SW480 (cell line): ENCODE measurements around the gene CHURC1.
"Not testable (repeated sequence)": the region's sequence is repeated elsewhere in the genome, so short reads cannot be mapped to it uniquely, and the experiment has no call there.

Experiments used
- DNase-seq: peaks from one replicate; pipeline ENCODE4 v3.0.0-alpha.2; 2016; ENCODE audit warnings: low spot score

CHURC1 gene

DNA sequence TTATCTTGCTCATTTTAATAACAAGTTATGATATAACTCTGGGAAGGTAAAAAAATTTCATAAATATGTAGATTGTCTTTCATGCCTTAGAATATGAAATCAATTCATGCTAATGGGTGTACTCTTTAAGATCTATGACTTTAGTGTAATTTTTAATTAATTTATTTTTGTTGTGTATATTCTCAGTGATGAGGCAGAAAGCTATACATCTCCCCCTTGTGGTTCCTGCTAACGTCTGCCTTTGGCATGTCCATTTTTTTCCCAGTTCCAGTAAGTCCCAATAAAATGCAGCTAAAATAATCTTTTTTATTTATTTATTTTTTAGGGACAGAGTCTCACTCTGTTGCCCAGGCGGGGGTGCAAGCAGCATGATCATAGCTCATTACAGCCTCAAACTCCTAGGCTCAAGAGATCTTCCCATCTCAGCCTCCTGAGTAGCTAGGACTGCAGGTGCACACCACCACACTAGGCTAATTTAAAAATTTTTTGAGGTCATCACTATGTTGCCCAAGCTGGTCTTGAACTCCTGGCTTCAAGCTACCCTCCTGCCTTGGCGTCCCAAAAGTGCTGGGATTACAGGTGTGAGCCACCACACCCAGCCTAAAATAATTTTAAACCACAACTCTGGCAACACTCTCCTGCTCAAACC, 3.3 kb upstream of the CHURC1 start:
- peak; percentile 53 for DNase-seq

DNA sequence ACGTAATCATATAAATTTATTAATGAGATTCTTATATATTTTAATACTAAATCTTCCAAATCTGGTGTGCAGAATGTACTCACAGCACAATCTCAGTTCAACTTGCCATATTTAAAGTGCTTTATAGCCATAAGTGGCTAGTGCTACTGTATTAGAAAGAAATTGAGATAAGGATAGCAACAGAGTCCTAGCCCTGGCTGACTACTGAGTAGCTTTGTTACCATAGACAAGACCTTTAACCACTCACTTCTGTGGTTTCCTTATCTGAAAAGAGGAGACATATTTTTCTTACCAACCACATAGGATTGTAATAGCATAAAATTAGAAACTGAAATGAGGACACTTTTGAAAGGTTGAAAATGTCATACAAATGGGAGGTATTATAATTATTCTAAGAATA, 2.0 kb upstream of the CHURC1 start:
- no peak for DNase-seq

DNA sequence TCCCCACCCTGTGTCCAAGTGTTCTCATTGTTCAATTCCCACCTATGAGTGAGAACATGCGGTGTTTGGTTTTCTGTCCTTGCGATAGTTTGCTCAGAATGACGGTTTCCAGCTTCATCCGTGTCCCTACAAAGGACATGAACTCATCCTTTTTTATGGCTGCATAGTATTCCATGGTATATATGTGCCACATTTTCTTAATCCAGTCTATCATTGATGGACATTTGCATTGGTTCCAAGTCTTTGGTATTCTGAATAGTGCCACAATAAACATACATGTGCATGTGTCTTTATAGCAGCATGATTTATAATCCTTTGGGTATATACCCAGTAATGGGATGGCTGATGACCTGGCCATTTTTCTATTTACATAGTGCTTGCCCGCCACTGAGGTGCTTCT, 778 bp upstream of the CHURC1 start:
- DNase-seq: not testable (repeated sequence)

DNA sequence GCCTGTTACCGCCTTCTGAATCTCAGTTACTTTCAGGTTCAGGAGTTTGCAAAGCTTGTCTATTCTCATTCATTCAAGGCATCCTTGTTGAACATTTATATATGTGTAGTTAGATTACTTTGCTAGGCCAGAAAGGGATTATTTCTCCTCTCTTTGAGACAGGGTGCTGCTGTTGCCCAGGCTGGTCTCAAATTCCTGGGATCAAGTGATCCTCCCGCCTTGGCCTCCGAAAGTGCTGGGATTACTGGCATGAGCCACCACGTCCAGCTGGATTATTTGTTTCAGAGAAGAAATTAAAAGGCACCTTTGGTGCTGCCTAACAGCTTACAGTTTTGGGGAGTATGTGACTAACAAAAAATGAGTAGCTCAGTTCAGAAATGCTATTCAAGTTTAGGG, 772 bp downstream of the CHURC1 start:
- DNase-seq: no peak

DNA sequence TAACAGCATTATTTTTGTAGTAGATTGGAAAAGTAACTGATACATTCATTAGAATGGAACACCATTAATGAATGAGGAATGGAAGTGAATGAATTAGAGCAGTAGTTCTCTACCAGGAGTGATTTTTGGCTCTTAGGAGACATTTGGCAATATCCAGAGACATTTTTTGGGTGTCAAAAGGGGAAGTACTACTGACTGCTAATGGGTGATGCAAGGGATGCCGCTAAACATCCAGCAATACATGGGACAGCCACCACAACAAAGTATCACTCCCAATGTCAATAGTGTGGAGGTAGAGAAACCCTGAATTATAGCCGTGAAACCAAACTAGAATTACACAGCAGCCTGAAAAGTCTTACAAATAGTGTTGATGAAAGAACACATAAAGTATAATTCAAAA, 1.5 kb downstream of the CHURC1 start:
- no peak for DNase-seq

DNA sequence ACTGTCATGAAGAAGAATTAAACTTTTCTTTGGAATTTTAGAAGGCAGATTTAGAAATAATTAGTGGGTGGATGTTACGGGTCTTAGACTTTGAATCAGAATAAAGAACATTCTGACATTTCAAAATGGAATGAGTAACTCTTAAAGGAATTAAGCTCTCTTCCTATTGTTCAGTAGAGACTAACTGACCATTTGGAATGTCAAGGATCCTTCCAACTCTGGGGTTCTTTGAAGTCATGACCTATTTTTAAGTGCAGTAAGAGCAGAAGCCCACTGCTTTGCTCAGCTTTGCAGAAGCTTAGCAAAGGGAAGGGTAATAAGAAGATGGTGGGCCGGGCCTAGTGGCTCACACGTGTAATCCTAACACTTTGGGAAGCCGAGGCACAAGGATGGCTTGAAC, 4.0 kb downstream of the CHURC1 start:
- no peak for DNase-seq

DNA sequence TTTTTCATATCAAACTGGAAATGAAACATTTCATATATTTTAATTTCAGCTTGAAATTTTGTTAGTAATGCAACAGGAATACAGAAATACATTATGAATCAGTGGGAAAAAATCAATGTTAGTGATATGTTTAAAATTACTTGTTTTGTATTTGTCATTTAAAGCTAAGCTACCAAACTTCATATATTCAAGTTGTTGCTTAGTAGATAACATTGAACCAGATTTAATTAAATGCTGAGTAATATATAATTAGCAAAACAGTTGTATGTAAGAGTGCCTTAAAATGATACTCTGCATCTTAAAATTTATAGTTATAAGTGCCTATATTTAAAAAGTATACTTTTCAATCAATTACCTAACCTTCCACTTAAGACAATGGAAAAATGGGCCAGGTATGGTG, 5.0 kb downstream of the CHURC1 start:
- DNase-seq: no peak

DNA sequence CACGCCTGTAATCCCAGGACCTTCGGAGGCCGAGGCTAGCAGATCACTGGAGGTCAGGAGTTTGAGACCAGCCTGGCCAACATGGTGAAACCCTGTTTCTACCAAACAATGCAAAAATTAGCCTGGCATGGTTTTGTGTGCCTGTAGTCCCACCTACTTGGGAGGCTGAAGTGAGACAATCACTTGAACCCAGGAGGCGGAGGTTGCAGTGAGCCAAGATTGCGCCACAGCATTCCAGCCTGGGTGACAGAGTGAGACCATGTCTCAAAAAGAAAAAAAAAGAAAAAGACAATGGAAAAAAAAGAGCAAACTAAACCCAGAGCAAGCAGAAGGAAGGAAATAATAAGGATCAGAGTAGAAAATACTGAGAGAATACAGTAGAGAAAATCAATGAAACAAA, 5.4 kb downstream of the CHURC1 start:
- no peak for DNase-seq

DNA sequence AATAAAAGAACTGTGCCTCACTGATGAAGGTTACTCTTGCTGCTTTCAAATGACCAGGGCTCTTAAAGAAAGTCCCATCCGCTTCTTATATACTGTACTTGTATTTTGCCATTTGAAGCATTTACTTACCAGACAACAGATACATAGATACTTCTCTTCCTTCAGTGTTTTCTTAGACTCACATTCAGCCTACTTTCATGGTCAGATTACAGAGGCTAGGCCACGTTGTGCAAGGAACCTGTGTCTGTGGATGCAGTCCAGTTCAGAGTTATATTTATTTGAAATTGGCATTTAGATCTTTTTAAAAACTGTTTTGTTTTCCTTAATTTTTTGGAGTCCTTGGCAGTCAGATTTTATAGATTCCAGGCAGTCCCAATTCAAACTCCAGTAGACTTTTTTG, 6.2 kb downstream of the CHURC1 start:
- no peak for DNase-seq

DNA sequence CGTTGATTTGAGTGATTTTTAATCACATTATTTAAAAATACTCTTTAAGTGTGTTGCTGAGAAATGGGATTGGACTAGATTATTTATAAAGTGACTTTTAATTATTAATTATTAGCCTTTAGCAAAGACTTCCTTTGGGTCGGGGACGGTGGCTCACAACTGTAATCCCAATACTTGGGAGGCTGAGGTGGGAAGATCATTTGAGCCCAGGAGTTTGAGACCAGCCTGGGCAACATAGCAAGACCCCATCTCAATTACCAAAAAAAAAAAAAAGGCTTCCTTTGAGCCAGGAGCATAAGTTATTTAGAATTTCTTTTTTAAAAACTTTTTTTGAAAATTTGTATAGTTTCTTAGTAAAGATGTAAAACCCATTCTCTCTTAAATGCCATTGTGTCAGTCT, 8.8 kb downstream of the CHURC1 start:
- no peak for DNase-seq

DNA sequence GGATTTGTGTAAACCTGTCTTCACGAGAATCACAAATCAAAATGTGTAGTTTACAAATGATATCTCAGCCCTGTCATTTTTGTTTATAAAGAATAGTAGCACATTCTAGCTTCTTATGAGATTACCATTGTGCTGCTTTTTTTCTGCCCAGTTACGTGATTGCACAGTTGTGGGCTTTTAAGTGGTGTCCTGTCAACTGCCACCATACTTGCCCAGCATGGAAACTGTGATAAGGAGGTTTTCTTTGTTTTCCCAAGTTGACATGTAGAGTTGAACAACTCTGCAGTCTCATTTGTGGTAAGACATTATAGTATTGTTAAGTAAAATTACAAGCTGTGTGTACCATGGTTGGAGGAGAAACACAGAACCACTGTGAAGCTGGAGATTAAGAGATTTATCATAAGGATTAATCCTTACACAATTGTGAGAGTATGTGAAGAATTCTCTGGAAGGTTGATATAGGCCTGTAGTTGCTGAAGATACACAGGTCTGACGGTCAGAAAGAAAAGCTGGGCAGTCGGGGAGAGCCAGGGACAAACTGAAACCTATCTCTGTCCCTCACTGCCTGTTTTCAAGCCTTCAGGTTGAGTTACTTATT, 12.2 kb downstream of the CHURC1 start:
- no peak for DNase-seq

DNA sequence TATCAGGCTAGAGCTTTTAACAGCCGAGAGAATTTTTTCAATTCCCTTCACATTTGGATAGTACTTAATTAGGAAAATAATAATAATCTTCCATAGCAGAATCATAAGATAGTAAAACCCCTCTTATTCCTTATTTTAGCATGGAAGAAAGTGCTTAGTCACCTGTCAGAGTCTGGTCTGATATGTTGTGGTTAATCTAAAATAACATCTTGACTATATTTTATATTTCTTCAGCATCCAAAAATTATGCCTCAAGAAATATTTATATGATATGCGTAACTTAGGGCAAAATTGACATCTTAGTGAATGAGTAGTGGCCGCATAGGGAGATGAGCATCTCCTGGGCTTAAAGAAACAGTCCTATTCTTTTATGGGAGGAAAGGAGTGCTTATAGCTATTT, 12.8 kb downstream of the CHURC1 start:
- no peak for DNase-seq

DNA sequence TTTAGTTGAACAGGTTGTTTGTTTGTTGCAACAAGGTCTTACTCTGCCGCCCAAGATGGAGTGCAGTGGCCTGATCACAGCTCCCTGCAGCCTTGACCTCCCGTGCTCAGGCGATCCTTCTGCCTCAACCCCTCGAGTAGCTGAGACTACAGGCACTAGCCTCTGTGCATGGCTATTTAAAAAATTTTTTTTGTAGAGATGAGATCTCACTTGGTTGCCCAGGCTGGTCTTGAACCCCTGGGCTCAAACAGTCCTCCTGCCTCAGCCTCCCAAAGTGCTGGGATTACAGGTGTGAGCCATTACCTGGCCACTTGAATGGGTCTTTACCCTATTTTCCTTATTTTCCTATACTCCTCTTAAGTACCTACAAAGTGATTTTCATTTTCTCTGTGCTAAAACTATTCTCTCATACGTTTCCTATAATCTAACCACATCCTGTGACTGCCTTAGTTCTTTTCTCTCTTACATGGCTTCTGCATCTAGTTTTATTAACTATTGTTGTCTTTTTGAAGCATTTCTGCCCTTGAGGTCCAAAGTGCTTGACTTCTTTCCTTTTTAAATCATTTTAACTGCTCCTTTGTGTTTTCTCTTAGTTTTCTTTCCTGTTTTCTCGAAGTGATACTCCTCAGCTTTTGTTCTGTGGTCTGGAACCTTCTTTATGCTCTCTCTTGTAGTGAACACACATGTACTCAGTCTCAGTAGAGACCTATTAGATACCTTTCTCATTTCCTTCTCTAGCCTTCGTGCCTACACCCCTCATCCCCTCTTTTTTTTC, 14.2 kb downstream of the CHURC1 start:
- no peak for DNase-seq

DNA sequence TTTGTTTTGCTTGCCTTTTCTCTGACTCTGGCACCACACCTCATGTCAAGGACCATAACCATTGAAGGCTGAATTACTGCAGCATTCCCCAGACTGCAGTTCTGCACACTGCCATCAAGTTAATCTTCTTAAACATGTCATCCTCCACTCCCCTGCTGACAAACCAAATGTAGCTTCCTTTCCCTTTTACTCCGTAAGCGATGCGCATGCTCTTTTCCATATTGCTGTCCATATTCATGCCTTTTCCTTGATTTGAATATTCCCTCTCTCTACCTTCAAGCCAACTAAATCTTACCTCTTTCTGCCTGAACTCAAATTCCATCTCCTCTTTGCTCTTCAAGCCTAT, 14.7 kb downstream of the CHURC1 start:
- DNase-seq: no peak

DNA sequence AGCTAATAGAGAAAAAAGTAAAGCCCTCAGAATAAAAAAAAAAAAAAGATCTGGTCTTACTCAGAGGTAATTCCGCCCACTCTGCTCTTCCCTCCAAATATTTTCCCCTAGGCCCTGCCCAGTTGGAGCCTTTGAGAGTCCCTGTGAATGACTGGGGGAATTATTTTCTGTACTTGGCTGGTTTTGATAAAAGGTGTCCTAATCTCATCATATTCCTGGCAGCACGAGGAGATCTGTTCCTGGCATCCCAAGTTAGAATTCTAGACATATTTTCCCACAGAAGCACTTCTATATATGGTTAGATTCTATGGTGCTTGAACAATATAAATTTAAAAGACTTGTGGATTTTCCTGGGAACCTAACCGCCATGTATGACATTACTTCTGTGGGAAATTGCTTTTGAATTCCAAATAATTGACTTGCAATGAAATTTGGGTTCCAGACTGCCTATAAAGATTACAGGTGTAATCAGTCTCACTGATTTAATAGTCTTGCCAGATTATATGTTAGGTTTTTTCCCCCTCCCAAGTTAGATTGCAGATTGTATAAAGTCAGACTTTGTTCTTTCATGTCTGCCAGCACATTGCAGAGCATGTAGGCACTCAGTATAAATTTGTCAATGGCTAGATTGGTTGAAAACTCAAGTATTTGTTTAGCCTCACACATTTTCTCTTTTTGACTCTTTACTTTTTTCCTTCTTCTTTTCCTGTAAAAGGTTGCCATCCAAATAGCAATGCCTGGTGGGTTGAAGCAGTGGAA, 16.0 kb downstream of the CHURC1 start:
- DNase-seq: no peak

DNA sequence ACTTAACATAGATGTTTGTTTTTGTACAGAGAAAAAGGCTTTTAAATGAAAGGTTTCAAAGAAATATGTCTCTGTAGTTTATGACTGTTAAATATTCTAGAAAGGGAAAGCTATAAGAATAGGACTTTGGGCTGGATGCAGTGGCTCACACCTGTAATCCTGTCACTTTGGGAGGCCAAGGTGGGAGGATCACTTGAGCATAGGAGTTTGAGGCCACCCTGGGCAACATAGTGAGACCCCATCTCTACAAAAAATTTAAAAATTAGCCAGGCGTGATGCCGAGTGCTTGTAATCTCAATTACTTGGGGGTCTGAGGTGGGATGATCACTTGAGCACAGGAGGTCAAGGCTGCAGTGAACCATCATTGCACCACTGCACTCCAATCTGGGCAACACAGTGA, 16.9 kb downstream of the CHURC1 start:
- DNase-seq: no peak

DNA sequence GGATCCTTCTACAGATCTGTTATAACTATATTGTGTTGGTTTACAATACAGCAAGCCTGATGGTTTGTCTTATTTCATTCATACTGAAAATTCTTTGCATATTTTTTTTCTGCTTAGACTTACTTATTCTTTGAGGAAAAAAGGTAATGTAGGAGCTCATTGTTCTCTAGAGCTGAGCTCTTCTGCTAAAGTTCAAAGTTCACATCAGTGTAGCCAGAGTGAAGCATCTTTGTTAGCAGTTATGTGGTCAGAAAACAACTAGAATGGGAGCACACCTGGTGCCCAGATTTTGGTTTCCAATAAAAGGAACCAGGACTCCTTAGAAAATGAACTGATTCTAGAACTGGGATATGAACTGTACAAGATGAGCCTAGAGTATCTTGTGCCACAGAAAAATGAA, 18.0 kb downstream of the CHURC1 start:
- DNase-seq: no peak

DNA sequence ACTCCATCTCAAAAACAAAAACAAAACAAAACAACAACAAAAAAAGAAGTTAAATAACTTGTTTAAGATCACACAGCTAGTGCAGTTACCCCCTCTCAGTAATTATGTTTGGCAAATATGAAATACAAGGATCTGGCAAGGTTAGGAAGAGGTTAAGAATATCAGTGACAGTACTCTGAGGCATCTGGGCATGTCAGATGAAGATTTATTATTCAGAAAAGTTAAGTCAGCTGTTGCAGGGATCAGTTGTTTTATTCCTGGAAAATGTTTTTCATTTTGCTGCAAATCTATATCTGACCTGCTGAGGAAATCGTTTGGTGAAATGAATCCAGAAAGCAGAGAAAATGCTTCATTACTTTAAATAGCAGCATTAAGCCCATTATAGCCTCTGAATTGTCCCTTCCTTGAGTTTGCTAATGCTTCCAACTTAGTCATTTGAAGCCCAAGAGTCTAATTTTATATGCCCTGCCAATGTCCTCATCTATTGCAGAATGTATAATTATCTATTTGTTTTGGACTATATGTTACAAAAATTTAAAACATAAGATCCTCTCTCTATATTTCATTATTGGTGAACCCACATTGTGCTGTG, 20.2 kb downstream of the CHURC1 start:
- no peak for DNase-seq

DNA sequence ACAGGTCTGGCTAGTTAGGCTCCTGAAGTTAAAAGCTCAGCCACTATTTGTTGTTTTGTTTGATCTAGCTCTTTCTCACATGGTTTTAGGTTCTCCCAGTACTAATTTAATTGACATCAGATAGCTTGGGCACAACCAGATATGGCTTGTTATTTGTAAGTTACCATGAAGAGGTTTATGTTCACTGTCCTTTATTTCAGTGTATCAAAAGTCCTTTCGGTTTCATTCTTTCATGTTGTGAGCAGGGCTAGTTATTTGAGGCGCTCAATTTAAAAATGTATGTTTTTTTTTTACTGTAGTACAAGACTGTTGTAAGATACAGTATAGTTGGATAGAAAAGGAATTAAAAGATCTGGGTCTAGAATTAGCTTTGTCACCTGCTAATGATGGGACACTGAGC, 21.3 kb downstream of the CHURC1 start:
- DNase-seq: no peak

DNA sequence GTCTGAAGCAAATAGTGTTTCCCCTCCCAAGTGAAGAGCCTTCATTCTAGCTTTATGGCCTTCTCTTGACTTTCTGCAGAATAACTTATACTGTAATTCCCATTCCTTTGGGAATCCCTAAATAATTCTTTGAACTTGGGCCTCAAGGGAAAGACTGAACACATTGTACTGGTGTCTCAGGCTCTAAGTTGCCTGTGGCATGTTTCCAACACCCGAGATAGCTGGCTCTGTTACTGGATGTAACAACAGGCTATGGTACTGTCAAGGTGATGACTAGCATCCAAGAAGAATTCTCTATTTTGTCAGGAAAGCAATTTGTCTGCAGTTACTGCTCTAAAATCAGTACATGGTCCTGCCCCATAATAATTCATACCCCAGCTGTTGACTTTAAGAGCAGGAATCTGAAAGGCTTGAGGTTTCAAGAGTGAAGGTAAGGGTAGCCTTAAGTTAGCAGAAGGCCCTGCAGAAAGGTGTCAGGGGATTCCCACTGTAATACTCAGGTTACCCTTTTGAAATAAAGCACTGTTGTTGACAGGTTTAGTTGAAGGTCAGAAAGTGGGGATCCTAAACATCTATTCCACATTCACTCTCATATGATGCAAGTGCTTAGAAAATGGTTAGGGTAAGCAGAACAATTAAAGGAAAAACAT, 23.0 kb downstream of the CHURC1 start:
- DNase-seq: no peak

DNA sequence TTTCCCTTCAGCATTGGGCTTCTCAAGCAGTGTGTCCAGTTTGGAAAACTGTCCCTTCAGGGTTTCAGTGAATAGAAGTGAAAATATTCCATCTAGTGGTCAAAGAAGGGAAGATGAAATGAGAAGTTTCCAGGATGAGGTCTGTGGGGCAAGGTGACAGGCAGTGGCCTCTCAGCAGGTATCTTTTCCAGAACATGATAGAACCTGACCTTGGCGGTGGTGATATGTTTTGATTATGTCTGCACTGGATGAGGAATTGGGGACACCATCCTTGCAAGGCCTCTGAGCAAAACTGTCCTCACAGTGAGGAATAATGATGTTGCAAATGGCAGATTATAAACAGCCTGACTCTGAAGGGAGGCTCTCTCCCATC, 23.6 kb downstream of the CHURC1 start:
- peak; percentile 33 for DNase-seq
